Ovary (tissue), 3 donors: ENCODE data around the gene MEMO1.
"Not testable (repeated sequence)": the region's sequence is repeated elsewhere in the genome, so short reads cannot be mapped to it uniquely, and the experiment has no call there.

Experiments used
- POLR2A ChIP-seq: fragments of 450-650 bp; IDR thresholded peaks from one replicate; pipeline ENCODE4 v1.6.1; 2017; ENCODE audit warnings: antibody characterized with exemption, mild to moderate bottlenecking, moderate library complexity
- TF ChIP-seq, protein P1 (sequence below), 3 donors: fragments of 450-650 bp in 2 of 3; fragments of 200-600 bp in 1 of 3; IDR thresholded peaks; one replicate each; pipeline versions ENCODE4 v1.5.1 to v1.8.0; 2016 to 2022; ENCODE audit warnings: antibody characterized with exemption in 3 of 3, mild to moderate bottlenecking in 1 of 3
- donor health status: DM: no; HTN: no; CAD: no.

DNA sequence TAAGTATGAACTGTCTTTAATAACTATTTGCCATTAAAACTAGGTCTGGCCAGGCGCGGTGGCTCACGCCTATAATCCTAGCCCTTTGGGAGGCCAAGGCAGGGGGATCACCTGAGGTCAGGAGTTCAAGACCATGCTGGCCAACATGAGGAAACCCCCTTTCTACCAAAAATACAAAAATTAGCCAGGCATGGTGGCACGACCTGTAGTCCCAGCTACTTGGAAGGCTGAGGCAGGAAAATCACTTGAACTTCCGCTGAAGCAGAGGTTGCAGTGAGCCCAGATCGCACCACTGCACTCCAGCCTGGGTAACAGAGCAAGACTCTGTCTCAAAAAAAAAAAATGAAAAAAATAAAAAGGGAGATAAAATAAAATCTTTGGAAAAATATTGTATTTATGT lies 44.4 kb downstream of the MEMO1 start:
- TF ChIP-seq, protein P1, sequence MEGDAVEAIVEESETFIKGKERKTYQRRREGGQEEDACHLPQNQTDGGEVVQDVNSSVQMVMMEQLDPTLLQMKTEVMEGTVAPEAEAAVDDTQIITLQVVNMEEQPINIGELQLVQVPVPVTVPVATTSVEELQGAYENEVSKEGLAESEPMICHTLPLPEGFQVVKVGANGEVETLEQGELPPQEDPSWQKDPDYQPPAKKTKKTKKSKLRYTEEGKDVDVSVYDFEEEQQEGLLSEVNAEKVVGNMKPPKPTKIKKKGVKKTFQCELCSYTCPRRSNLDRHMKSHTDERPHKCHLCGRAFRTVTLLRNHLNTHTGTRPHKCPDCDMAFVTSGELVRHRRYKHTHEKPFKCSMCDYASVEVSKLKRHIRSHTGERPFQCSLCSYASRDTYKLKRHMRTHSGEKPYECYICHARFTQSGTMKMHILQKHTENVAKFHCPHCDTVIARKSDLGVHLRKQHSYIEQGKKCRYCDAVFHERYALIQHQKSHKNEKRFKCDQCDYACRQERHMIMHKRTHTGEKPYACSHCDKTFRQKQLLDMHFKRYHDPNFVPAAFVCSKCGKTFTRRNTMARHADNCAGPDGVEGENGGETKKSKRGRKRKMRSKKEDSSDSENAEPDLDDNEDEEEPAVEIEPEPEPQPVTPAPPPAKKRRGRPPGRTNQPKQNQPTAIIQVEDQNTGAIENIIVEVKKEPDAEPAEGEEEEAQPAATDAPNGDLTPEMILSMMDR (IDR thresholded peaks at IDR 0.05): not testable (repeated sequence)
- not testable (repeated sequence) for TF ChIP-seq POLR2A
